Activated CD8-positive, alpha-beta memory T cell treated with anti-CD3 and anti-CD28 coated beads for 1 hour (primary cell): Measurements from ENCODE around the gene CHML.

Source experiments
- DNase-seq, 2 donors: peaks; one replicate each; pipeline ENCODE4 v3.0.0-alpha.2; 2020; ENCODE audit warnings: low read depth in 1 of 2; ENCODE audit errors: extremely low read depth in 1 of 2

Gene CHML

GRCh38 chr1:241592273-241592958 lies 47.8 kb downstream of the CHML start:
- no peak for DNase-seq

- DNase-seq = no peak
Measured at GRCh38 chr1:241591736-241592135, 48.4 kb downstream of the CHML start.

- DNase-seq = no peak
Measured at GRCh38 chr1:241591317-241591716, 48.9 kb downstream of the CHML start.

- DNase-seq = no peak
Measured at GRCh38 chr1:241590719-241591118, 49.5 kb downstream of the CHML start.
